Measurements from ENCODE around the gene BUB1.

BUB1 gene

GRCh38 chr2:110655701-110656100 is 22.2 kb downstream of the BUB1 start:
- no peak overlapping the region for H3K9ac ChIP-seq (ENCODE audit: insufficient read length)
- H3K4me3 ChIP-seq, result no peak overlapping the region
- no peak for TF ChIP-seq EZH2 (IDR thresholded peaks at IDR 0.05)
- TF ChIP-seq FOXP2 (optimal IDR thresholded peaks at IDR 0.05; ENCODE audit: control extremely low read depth, extremely low read length, insufficient read depth), result no peak
- TF ChIP-seq POLR2AphosphoS5 (IDR thresholded peaks at IDR 0.05; ENCODE audit: borderline replicate concordance, low read depth, low read length), result no peak
- no peaks in the 10 kb centered on the region for H3K9me3 ChIP-seq (ENCODE audit: low read depth, low read length)
- no peak overlapping the region for H3K27ac ChIP-seq
- DNase-seq (ENCODE audit: low read depth, low spot score), result no peak
- H3K36me3 ChIP-seq (ENCODE audit: insufficient read depth, low read length), result peaks cover 96% of the 10 kb centered on the region

- Histone ChIP-seq H3K27ac (no peak overlapping the region), H3K9me3 (ENCODE audit: low read depth, low read length) (no peaks in the 10 kb centered on the region), H3K36me3 (ENCODE audit: insufficient read depth, low read length) (peaks cover 95% of the 10 kb centered on the region), H3K4me3 (no peak overlapping the region), H3K9ac (ENCODE audit: insufficient read length) (no peak overlapping the region)
- TF ChIP-seq FOXP2 (optimal IDR thresholded peaks at IDR 0.05; ENCODE audit: control extremely low read depth, extremely low read length, insufficient read depth) (no peak), EZH2 (IDR thresholded peaks at IDR 0.05) (no peak), POLR2AphosphoS5 (IDR thresholded peaks at IDR 0.05; ENCODE audit: borderline replicate concordance, low read depth, low read length) (no peak)
- DNase-seq (ENCODE audit: low read depth, low spot score), result no peak
Measured at GRCh38 chr2:110653861-110654260, 24.0 kb downstream of the BUB1 start.

- H3K9ac ChIP-seq (ENCODE audit: insufficient read length), result no peak overlapping the region
- TF ChIP-seq FOXP2 (optimal IDR thresholded peaks at IDR 0.05; ENCODE audit: control extremely low read depth, extremely low read length, insufficient read depth), result no peak
- TF ChIP-seq EZH2 (IDR thresholded peaks at IDR 0.05), result no peak
- no peak for TF ChIP-seq POLR2AphosphoS5 (IDR thresholded peaks at IDR 0.05; ENCODE audit: borderline replicate concordance, low read depth, low read length)
- DNase-seq (ENCODE audit: low read depth, low spot score), result no peak
- H3K36me3 ChIP-seq (ENCODE audit: insufficient read depth, low read length), result peaks cover 95% of the 10 kb centered on the region
- no peak overlapping the region for H3K27ac ChIP-seq
- H3K4me3 ChIP-seq, result no peak overlapping the region
- H3K9me3 ChIP-seq (ENCODE audit: low read depth, low read length), result no peaks in the 10 kb centered on the region
Measured at GRCh38 chr2:110650346-110650745, 27.5 kb downstream of the BUB1 start.

- TF ChIP-seq FOXP2 (optimal IDR thresholded peaks at IDR 0.05; ENCODE audit: control extremely low read depth, extremely low read length, insufficient read depth) (no peak), POLR2AphosphoS5 (IDR thresholded peaks at IDR 0.05; ENCODE audit: borderline replicate concordance, low read depth, low read length) (no peak), EZH2 (IDR thresholded peaks at IDR 0.05) (no peak)
- Histone ChIP-seq H3K36me3 (ENCODE audit: insufficient read depth, low read length) (peaks cover 89% of the 10 kb centered on the region), H3K27ac (no peak overlapping the region), H3K9ac (ENCODE audit: insufficient read length) (no peak overlapping the region), H3K9me3 (ENCODE audit: low read depth, low read length) (no peaks in the 10 kb centered on the region), H3K4me3 (no peak overlapping the region)
- no peak for DNase-seq (ENCODE audit: low read depth, low spot score)
Measured at GRCh38 chr2:110647777-110648176, 30.1 kb downstream of the BUB1 start.

- H3K27ac ChIP-seq, result no peak overlapping the region
- peaks cover 91% of the 10 kb centered on the region for H3K36me3 ChIP-seq (ENCODE audit: insufficient read depth, low read length)
- no peak overlapping the region for H3K4me3 ChIP-seq
- no peak overlapping the region for H3K9ac ChIP-seq (ENCODE audit: insufficient read length)
- H3K9me3 ChIP-seq (ENCODE audit: low read depth, low read length), result no peaks in the 10 kb centered on the region
- TF ChIP-seq EZH2 (IDR thresholded peaks at IDR 0.05) (no peak), FOXP2 (optimal IDR thresholded peaks at IDR 0.05; ENCODE audit: control extremely low read depth, extremely low read length, insufficient read depth) (no peak), POLR2AphosphoS5 (IDR thresholded peaks at IDR 0.05; ENCODE audit: borderline replicate concordance, low read depth, low read length) (no peak)
- no peak for DNase-seq (ENCODE audit: low read depth, low spot score)
Measured at GRCh38 chr2:110645616-110646015, 32.2 kb downstream of the BUB1 start.

- TF ChIP-seq POLR2AphosphoS5 (IDR thresholded peaks at IDR 0.05; ENCODE audit: borderline replicate concordance, low read depth, low read length) (no peak), EZH2 (IDR thresholded peaks at IDR 0.05) (no peak), FOXP2 (optimal IDR thresholded peaks at IDR 0.05; ENCODE audit: control extremely low read depth, extremely low read length, insufficient read depth) (no peak)
- no peak overlapping the region for H3K9ac ChIP-seq (ENCODE audit: insufficient read length)
- no peak for DNase-seq (ENCODE audit: low read depth, low spot score)
- H3K4me3 ChIP-seq, result no peak overlapping the region
- H3K36me3 ChIP-seq (ENCODE audit: insufficient read depth, low read length), result peaks cover 92% of the 10 kb centered on the region
- H3K9me3 ChIP-seq (ENCODE audit: low read depth, low read length), result no peaks in the 10 kb centered on the region
- no peak overlapping the region for H3K27ac ChIP-seq
Measured at GRCh38 chr2:110644357-110644756, 33.5 kb downstream of the BUB1 start.

- Histone ChIP-seq H3K9me3 (ENCODE audit: low read depth, low read length) (no peaks in the 10 kb centered on the region), H3K9ac (ENCODE audit: insufficient read length) (no peak overlapping the region), H3K27ac (no peak overlapping the region), H3K4me3 (no peak overlapping the region), H3K36me3 (ENCODE audit: insufficient read depth, low read length) (peaks cover 93% of the 10 kb centered on the region)
- no peak for DNase-seq (ENCODE audit: low read depth, low spot score)
- TF ChIP-seq POLR2AphosphoS5 (IDR thresholded peaks at IDR 0.05; ENCODE audit: borderline replicate concordance, low read depth, low read length), result no peak
- no peak for TF ChIP-seq FOXP2 (optimal IDR thresholded peaks at IDR 0.05; ENCODE audit: control extremely low read depth, extremely low read length, insufficient read depth)
- TF ChIP-seq EZH2 (IDR thresholded peaks at IDR 0.05), result no peak
Measured at GRCh38 chr2:110642360-110642759, 35.5 kb downstream of the BUB1 start.

GRCh38 chr2:110639972-110640371 is 37.9 kb downstream of the BUB1 start:
- DNase-seq (ENCODE audit: low read depth, low spot score), result no peak
- H3K9me3 ChIP-seq (ENCODE audit: low read depth, low read length), result no peaks in the 10 kb centered on the region
- no peak overlapping the region for H3K27ac ChIP-seq
- no peak overlapping the region for H3K4me3 ChIP-seq
- TF ChIP-seq EZH2 (IDR thresholded peaks at IDR 0.05) (no peak), FOXP2 (optimal IDR thresholded peaks at IDR 0.05; ENCODE audit: control extremely low read depth, extremely low read length, insufficient read depth) (no peak), POLR2AphosphoS5 (IDR thresholded peaks at IDR 0.05; ENCODE audit: borderline replicate concordance, low read depth, low read length) (no peak)
- peaks cover 83% of the 10 kb centered on the region for H3K36me3 ChIP-seq (ENCODE audit: insufficient read depth, low read length)
- no peak overlapping the region for H3K9ac ChIP-seq (ENCODE audit: insufficient read length)
